GM19397 (cell line): ENCODE results near the gene KRTAP3-2.

Experiments used
- ATAC-seq: cut with Tn5 transposase; IDR thresholded peaks from one replicate; pipeline ENCODE4 v1.9.1; 2021; ENCODE audit warnings: mild to moderate bottlenecking, moderate library complexity; ENCODE audit not compliant: unreplicated experiment

The KRTAP3-2 gene

DNA sequence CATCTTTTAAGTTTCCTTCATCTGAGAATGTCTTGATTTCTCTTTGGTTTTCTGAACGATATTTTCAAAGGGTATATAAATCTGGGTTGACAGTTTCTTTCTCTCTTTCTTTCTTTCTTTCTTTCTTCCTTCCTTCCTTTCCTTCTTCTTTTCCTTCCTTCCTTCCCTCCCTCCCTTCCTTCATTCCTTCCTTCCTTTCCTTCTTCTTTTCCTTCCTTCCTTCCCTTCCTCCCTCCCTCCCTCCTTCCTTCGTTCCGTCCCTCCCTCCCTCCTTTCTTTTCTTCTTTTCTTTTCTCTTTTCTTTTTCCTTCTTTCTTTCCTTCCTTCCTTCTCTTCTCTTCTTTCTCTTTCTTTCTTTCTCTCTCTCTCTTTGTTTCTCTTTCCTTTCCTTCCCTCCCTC is 25.3 kb downstream of the KRTAP3-2 start:
- ATAC-seq = no peak

DNA sequence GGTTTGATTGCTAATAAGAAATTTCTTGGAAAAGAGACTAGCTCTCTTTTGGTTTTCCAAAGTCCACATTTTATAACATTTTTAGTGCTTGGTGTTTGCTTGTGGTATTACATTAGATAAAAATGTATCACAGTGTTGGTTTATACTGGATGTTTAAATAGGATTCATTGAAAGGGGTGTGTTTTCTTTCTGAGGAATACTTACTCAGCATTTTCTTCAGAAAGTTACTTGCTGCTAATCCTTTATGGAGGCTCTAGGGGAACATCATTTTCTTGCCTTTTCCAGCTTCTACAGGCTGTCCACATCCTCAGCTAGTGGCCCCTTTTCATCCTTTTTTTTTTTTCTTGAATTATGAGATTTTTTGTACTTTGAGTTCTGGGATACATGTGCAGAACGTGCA is 32.1 kb downstream of the KRTAP3-2 start:
- ATAC-seq = no peak

DNA sequence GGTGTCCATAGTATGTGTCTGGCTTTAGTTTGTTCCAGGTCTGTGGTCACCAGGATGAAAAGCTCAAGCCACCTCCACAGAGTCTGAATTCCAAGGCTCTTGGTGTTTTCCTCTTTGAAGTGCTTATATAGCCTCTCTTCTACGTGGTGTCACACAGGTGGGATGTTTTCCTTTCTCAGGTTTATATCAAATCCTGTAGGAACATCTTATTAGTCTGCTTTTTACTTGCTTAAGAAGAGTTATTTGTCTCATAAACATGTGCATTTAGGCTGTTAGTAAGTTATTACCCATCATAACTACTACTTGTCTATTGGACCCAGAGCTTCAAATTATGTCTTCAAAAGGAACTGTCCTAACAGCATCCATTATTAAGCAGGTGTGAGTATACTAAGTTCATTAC is 32.9 kb downstream of the KRTAP3-2 start, which contains the start of gene KRT39:
KRT39 (minus strand) TSS at position 101 of the 400 bp plus-strand sequence; CDS start at position 9, 92 bp downstream.
- no peak for ATAC-seq

DNA sequence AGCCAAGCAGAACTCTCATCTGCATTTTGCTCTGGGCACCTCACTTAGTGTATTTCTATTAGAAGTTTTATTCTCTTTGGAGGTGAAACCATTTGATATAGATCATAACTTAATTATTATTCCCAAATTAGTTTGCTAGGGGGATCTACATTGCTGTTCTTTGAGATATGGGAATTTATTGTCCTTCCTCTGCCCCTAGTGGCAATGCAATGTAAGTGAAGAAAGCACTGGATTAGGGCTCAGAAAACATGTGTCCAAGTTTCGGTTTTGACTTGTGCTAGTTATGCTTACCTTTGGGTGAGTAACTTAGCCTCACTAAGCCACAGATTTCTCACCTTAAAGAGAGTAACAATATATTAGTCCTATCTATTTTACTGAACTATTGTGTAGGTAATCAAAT is 35.9 kb downstream of the KRTAP3-2 start:
- ATAC-seq = no peak

DNA sequence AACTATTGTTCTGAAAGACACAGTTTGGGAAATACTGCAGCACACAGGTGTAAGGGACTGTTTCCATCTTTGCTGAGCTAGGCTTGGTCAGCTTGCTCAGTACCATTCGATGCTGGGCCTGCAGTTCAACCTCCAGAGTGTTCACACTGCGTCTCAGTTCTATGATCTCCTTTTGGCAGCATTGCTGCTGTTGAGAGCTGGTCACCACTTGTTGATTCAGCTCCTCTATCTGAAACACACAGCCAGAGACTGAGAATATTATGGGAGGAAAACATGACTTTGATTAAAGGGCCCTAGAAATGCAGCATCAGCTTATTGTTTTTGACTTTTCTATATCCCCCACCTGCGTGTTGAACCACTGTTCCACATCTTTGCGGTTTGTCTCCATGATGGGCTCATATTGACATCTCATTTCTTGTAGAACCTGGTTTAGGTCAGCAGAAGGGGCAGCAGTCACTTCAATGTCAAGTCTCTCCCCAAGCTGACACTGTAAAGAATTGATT is 37.6 kb downstream of the KRTAP3-2 start:
- no peak for ATAC-seq

DNA sequence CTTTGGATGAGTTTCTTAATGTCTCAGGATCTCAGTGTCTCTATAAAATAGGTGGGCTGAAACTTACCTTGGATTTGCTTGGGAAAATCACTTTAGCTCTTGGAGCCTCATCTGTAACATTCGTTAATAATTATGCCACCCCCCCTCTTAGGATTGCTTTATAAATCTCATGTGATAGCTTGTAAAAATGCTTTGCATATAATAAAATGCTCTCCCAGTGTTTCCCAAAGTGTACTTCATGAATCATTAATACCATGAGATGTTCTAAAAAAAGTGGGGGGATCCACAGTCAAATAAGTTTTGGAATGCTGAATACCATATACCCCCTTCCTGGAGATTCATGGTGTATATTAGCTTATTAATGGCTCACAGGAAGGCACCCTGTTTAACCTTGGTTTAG is 38.1 kb downstream of the KRTAP3-2 start:
- ATAC-seq = no peak

DNA sequence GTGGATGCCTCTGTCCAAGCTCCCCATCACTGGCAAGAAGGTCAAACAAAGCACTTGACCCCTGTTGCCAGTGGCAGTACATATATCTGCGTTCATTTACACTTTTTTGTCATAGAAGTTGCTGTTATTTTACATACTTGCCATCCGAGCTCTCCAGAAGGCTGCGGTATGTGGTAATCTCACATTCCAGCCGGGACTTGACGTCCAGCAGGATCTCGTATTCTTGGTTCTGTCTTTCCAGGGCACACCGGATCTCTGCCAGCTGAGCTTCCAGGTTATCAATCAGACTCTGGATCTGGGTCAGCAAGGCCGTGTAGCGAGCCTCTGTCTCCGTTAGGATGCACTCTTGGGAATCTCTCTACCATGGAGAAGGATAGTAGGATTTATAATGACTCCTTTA is 39.6 kb downstream of the KRTAP3-2 start:
- no peak for ATAC-seq

DNA sequence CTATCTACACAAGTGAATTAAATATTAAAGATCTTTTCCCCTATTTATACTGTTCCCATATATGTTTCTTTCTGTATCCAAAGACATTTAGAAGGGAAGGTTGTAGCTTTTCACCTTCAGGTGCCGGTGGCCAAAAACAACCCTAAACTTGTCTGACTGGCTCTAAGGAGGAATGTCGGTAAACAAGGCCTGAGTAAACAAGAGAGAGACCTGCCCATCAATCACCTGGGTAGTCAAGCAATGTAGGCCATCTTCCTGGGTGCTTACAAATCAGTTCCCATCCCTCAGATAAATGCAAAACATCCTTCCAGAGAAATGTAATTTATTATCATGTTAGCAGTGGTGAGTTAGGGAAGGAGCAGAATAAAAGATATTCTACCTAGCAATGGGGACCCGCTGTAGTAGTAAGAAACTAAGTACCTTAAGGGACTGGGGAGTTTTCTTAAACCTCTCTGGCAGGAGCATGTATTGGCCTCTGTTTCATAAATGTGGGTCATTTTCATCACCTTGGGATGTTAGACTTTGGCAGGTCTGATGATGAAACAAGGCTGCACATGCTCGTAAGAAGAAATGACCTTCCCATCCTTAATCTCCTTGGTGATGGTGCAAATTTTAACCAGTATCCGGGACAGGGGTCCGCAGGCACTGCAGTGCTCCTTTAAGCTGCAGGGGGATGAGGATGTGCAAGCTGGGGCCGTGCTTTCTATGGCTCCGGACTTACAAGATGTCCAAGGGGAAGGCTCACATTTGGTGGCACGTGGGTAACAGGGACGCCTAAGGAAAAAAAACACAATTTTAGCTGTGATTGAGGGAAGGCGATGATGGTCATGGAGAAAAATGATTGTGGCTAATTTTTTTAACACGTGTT is 41.4 kb downstream of the KRTAP3-2 start:
- no peak for ATAC-seq

DNA sequence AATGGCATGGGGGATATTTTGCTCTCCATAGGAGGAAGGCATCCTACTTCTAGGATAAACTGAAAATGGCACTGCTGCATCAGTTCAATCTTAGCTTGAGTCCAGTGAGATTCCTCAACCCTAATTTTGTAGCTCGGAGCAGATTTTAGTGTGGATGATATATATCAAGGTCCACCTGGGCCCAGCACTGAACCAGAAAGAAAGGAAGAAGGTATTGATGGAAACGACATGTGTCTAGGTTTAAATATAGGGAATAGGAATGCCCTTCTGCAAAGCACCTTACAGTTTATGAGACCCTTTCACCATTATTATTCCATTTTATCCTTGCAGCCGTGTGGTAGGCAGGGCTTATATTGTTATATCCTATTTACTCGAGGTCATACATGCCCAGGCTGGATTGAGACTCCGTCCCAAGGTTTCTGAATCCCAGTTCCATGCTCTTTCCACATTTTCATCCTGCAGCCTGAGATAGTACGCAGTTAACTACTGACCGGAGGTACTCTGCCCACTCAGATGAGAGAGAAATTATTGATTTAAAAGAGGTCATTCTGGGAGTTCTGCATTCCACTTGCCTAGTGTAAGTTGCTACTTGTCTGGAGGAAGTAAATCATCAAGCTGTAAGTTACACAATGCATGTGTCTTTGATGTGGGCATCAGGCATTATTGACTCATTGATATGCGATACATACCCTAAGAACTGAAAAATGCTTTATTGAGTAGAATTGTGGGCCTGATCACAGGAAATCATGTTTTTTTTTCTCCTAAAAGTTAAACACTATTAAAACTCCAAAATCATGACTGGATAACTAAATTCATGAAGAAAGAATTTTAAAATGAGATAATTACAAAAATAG is 43.1 kb downstream of the KRTAP3-2 start:
- ATAC-seq = no peak

DNA sequence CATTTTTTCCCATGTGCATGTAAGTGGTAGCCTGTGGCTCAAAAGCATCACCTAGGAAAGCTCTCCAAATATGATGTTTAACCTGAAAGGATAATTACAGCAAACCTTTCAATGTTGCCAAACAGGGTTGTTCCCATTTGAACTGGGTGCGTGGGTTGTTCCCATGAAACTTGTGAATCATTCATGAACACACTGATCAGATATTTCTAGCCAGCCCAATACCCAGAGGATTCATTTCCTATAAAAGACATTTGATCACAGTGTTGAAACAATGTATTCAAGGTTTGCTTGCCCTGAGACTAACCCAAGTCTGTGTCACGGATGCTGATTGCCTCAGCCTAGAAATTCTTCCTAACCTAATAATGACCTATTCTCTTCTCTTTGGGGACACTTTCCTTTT is 45.8 kb downstream of the KRTAP3-2 start:
- ATAC-seq = no peak

DNA sequence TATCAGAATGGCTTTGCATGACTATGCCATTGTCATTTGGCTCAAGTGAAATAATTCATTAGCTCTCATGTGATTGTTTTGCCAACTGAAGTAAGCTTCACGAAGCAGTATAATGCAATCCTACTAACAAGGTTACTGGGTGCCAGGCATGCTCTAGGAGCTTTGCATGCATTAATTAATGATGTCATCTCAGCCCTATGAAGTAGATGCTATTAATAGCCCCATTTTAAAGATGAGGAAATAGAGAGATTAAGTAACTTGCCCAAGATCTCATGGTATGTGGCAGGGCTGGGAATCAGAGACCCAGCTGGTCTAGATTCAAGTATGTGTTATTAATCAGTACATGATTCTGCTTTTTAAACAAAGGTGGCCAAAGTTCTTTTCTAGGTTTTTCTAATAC is 47.0 kb downstream of the KRTAP3-2 start:
- ATAC-seq = no peak

DNA sequence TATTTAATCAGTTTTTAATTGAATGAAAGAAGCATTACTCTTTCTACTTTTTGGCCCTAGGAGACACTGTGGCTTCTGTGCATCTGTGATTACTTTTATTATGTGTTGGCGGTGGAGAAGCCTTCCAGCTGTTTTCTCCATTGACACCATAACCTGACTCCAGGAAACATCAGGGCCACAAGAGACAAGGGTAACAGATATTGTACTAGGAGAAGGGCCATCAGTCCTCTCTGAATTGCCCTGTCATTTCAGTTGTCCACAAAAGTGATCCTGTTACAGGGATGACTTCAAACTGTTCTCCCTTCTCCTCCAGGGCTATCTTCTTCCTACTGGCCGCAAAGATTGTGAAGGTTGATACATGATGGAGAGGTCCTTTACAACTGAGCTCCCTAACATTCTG is 47.6 kb downstream of the KRTAP3-2 start:
- ATAC-seq = no peak

DNA sequence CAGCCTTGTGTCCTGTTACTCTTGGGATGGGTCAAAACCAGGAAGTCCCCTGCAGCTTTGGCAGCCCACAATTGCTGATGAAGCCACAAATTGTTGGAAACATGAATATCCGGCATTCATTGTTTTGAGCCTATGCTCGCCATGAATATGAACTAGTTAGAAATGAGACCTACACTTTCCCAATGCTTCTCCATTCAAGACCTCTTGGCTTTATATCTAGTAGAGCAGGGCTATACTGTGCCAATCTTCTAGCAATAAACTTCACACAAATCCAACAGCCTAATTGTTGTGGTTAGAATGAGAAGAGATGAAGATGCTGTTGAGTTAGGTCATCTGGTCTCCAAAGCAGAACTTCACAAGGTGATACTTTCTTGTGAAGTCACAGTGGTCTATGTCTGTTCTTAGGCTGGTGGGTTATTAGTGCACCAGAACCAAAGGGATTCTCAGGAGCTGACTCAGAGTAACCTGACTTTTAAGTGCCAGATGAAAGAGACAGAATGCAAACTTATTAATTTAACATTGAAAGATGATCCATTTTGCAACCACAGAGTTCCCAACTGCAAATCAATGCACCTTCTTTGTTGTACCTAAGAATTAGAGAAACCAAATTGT is 48.6 kb downstream of the KRTAP3-2 start:
- ATAC-seq = no peak

DNA sequence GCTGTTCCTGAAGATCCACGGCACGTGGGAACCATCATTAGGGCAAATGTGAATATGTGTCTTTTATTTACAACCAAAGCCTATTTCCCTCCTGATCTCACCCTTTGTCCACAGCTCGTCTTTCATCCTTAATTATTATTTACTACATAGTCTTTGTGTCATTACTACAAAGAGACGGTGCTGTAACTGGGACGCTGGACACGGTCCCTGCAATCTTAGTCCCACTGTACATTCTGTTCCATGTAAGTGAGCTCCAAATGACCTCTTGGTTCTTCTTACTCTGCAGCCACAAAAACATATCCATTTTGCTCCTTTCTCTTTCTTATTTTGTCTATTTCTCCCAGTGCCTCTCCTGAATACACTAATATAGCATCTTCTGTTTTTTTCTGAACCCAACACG is 49.5 kb downstream of the KRTAP3-2 start:
- ATAC-seq = no peak

DNA sequence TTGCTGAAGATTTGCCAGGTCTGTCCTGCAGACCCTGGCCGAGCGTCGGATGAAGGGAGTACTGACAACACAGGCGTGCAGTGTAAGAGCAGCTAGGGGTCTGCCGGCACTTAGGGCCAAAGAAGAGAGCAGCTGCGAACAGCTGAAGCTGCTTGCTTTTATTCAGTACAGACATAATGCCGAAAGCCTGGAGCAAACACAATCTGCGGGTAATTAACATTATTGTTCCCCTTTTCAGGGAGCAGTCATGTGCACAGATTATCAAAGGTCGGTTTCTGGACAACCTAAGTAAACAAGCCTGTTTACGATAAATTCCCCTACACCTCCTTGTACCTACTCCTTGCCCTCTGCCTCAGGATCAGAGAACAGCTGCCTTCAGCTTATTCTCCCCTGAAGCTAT is 50.3 kb downstream of the KRTAP3-2 start:
- no peak for ATAC-seq
